GM10248 (cell line): ENCODE measurements around the gene DYNLT3.

ENCODE experiments used
- CTCF ChIA-PET: fragments of 300-600 bp; sonication (Branson Sonifier 250); formaldehyde crosslinking; extraction: SDS; loops from one replicate; lab custom pipeline; 2021; ENCODE audit warnings: antibody characterized with exemption; lab: Yijun Ruan, JAX
- POLR2A ChIA-PET: fragments of 350-650 bp; sonication (Branson Sonifier 250); formaldehyde crosslinking; extraction: SDS; loops from one replicate; lab custom pipeline; 2020; ENCODE audit warnings: antibody characterized with exemption; lab: Yijun Ruan, JAX
- DNase-seq: peaks from one replicate; pipeline ENCODE4 v3.0.0; 2012; ENCODE audit errors: extremely low spot score
- TF ChIP-seq, protein P1 (sequence below): IDR thresholded peaks from 2 replicates; pipeline ENCODE4 v1.5.1; 2012; ENCODE audit warnings: mild to moderate bottlenecking, low read depth; ENCODE audit errors: extremely low read depth, missing control alignments, control extremely low read depth

DYNLT3 gene

DNA sequence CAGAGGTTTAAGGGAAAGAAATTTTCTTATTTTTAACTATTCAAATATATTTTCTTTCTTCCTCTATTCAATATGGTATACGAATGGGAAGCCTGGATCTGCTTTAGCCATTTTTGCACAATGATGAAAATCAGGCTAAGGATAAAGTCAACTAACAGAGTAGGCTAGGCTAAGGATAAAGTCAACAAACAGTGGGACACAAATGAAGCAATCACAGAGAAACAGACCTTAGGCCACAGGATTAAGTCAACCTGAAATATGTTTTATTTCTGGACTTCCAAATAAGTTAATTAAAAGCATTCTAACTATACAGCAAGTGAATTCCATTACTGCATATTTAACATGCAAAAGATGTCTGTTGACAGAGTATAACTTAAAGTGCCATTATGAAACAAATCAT lies 17.0 kb downstream of the DYNLT3 start:
- DNase-seq: no peak
- TF ChIP-seq, protein P1, sequence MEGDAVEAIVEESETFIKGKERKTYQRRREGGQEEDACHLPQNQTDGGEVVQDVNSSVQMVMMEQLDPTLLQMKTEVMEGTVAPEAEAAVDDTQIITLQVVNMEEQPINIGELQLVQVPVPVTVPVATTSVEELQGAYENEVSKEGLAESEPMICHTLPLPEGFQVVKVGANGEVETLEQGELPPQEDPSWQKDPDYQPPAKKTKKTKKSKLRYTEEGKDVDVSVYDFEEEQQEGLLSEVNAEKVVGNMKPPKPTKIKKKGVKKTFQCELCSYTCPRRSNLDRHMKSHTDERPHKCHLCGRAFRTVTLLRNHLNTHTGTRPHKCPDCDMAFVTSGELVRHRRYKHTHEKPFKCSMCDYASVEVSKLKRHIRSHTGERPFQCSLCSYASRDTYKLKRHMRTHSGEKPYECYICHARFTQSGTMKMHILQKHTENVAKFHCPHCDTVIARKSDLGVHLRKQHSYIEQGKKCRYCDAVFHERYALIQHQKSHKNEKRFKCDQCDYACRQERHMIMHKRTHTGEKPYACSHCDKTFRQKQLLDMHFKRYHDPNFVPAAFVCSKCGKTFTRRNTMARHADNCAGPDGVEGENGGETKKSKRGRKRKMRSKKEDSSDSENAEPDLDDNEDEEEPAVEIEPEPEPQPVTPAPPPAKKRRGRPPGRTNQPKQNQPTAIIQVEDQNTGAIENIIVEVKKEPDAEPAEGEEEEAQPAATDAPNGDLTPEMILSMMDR: no peak
- POLR2A ChIA-PET: no interaction called here
- CTCF ChIA-PET: interaction anchor here (1.3 to 1.7 kb wide), 3 partner anchors 13 to 497 kb away, joined by 3 to 8 read pairs (median 4); partner anchors contain the start of gene RPGR

DNA sequence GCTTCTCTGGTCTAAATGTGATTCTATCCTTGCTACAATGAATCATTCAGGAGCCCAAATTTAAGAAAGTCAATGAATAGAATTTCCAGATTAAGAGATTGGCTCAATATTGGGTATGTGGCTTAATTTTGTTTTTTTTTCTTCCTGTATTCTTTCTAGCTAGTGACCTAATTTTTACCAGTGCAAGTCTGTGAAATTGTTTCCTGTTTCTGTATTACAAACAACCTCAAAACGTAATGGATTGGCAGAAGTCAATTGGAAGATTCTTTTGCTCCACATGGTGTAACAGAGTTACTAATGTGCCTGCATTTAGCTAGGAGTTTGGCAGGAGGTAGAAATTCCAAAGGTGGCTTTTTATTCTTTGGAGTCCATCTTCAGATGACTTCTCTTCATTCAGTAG lies 17.6 kb downstream of the DYNLT3 start:
- ChIA-PET CTCF (interaction anchor here (1.3 to 1.7 kb wide), 3 partner anchors 13 to 498 kb away, joined by 3 to 8 read pairs (median 4); partner anchors contain the start of gene RPGR), POLR2A (no interaction called here)
- TF ChIP-seq, protein P1: no peak
- DNase-seq: no peak

DNA sequence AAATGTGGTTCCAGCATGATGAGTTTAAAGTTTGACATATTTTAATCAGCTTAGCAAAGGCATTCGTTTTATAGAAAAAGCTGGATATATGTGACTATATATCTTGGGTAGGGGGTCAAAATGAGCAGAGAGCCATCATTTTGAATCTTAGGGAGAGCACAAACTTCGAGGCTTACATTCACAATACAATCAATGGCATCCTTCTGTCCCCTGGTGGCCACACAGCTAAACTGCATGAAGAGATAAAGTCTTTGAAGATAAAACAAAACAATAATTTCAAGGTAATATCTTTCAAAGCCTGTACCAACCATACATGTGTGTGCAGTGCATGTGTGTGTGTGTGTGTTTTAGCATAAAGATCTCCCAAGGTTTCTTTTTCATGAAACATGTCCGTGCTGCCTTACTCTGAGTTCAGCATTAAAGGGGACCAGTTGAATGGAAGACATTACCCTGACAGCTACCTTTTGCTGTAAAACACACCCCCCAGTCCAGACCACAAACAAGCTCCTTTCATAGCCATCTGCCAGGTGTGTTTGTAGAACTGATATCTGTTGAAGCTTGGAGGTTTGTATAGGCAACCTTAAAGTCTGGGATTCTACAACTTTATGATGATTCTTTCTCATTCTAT lies 22.0 kb downstream of the DYNLT3 start:
- DNase-seq: peak; percentile 17
- POLR2A ChIA-PET: no interaction called here

DNA sequence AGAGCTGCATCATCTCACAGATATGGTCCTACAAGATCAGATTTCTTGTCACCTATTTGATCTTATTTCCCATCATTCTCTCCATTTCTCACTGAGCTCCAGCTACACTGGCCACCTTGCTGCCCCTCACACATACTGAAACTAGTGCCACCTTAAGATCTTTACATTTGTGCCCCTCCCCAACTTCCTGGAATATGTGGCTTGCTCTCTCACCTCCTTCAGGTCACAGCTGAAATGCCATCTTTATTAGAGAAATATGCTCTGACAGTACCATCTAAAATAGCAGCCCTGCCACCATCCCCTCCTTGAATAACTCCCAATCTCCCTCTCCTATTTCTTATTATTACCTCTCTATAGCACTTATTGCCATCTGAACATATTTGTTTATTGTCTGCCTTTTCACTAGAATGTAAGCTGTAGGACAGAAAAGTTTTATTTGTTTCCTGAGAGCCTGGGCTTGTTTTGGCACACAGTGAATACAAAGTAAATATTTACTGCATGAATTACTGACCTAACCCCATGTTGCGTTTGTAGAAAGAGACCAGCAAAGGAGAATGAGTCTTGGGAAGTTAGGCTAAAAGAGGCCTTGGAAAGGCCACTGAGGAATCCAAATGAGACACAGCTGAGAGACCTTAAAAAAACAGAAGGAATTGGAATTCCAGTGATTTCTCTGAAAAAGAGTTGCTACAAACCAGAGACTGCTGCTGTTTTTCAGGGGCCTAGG lies 22.7 kb downstream of the DYNLT3 start:
- TF ChIP-seq, protein P1: no peak
- POLR2A ChIA-PET: no interaction called here
- CTCF ChIA-PET: interaction anchor here (1.1 to 4.7 kb wide), 19 partner anchors 7 to 342 kb away, joined by 3 to 146 read pairs (median 8); no protein-coding TSS in a partner anchor
- no peak for DNase-seq

More for the DNA sequence above, 22.0 kb downstream of the DYNLT3 start:
- CTCF ChIA-PET: interaction anchor here (1.1 to 4.7 kb wide), 20 partner anchors 8 to 341 kb away, joined by 3 to 146 read pairs (median 7); no protein-coding TSS in a partner anchor
- TF ChIP-seq, protein P1: peak; percentile 78

DNA sequence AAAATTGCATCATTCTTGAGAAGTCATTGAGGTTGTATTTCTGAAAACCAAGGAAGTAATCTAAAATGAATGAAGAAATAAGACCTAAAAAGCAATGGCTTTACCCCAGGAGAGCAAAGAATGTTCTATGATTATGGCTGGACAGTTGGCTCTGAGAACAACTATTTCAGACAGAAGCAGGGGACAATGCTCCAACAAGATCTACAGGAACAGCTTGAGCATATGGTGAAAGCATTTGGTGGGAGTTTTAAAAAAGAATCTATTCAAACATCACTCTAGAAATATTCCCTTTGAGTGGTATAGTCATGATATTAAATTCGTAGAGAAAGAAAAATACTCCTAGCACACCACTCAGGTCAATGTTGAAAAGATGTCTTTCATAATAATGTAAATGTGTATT lies 26.7 kb downstream of the DYNLT3 start:
- DNase-seq: no peak
- ChIA-PET CTCF (no interaction called here), POLR2A (no interaction called here)
- TF ChIP-seq, protein P1: no peak

DNA sequence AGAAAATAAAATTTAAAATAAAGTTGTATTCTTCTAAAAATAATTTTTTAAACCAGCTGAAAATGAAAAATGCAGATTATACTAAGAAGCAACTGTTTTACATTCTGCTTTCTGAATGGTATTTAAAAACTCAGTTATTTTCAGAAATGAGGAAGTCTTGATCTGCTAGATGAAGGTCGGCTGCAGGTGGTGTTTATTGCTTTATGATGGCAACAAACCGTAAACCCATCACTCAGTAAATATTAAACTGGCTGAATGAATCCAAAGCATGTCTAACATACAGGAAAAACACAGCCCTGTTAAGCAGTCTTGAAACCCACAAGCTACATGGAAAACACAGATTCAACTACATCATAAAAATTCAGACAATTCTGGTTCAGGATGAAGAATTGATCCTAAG lies 29.3 kb downstream of the DYNLT3 start:
- ChIA-PET CTCF (interaction anchor here (1.2 to 1.9 kb wide), 3 partner anchors 35 to 74 kb away, joined by 3 to 13 read pairs (median 5); no protein-coding TSS in a partner anchor), POLR2A (no interaction called here)
- DNase-seq: peak; percentile 22
- TF ChIP-seq, protein P1: no peak
